Stimulated activated CD4-positive, alpha-beta T cell treated with anti-CD3 and anti-CD28 coated beads, TNF-alpha, amount 100 ng/mL, for 48 hours (primary cell): ENCODE measurements around the gene PACSIN2.
"Not testable (repeated sequence)": the region's sequence is repeated elsewhere in the genome, so short reads cannot be mapped to it uniquely, and the experiment has no call there.

Experiments used
- DNase-seq, 3 donors: peaks; one replicate each; pipeline ENCODE4 v3.0.0-alpha.2; 2020; ENCODE audit warnings: low read depth in 3 of 3

PACSIN2 gene

DNA sequence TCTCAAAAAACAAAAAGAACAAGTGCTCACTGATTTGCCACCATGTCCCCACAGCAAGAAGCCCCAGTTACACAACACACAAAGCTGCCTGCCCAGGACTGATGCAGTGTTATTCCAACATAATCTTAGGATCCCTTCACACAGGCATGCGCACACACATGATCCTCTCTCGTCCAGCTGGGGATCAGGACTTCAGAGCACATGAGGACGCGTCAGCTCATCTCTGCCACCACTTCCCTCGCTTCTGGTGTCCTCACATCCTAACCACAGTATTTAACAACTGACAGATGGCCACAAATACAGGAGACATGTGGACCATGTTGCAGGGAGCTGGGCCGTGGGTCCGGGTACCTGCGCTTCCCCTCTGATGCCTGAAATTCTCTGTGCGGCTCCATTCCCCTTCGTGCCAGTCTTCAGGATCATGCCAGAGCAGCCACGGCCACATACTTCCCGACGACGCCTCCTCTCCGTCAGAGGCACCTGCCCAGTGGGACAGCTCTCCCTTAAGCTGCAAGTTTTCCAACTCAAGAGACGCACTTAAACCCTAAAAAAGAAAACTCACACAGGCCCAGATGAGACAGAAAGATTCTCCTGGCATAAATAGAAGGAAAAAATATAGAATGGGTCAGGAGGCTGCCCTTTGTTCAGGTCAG, 68.3 kb downstream of the PACSIN2 start:
- no peak for DNase-seq

DNA sequence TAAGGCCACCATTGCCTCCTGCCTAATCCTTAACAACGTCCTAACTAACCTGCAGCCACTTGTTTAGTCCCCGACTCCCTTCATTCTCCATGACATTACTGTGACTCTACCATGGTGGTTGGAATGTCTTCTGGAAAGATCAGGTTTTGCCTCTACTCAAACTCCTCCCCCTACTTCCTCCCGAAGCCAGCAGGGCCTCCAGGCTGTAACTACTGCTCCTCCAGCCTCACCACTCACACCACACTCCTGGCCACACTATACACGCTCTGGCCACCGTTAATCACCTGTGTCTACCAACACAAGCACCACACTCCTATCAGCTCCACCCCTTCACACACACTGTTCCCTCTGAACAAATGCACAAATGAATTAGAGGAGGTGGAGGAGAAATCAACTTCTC, 69.2 kb downstream of the PACSIN2 start:
- DNase-seq, result no peak

DNA sequence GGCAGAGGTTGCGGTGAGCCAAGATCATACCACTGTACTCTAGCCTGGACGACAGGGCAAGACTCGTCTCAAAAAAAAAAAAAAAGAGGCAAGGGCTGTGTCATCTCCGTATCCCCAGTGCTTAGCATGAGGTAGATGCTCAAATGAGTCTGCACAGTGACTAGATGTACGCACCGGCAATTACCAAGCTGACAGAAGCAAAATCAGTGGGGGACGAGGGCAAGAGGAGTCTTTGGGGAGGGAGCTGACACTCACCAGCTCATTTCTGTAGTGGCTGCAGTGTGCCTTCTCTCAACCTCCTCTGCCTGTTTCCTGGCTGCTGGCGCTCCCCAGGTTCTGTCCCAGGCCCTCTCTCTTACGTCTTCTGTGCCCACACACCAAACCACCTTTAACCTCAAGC, 69.9 kb downstream of the PACSIN2 start:
- no peak for DNase-seq

DNA sequence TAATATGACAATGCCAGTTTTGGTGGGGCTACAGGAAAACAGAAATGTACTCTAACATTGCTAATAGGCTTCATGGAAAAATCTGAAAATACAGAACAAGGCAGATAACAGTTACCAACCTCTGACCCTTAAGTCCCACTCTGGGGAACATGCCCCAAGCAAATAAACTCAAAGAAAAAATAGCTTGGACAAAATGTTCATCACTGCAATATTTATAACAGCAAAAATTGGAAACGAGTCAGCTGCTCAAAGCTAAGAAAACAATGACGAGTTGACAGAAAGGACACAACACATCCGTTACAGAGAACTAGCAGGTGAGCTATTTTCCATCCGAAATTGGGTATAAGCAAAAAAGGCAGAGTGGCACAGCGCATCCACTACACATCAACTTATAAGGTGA, 70.5 kb downstream of the PACSIN2 start:
- no peak for DNase-seq

DNA sequence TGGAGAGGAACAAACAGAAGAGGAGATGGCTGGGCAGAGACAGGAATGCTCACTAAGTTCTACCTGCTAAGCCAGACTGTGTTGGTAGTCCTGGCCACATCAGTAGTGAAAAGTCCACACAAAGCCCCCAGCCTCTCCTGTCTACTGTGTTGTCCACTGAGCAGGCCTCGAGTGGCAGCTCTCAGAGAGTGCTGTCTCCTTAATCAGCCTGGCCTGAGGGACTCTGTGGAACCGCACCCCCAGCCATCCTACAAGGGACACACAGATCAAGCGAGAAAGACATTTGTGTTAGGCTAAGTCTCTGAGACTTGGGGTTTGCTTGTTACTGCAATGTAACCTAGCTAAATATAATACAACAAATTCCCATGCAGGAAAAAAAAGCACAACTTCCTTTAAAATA, 71.0 kb downstream of the PACSIN2 start:
- DNase-seq, result no peak

DNA sequence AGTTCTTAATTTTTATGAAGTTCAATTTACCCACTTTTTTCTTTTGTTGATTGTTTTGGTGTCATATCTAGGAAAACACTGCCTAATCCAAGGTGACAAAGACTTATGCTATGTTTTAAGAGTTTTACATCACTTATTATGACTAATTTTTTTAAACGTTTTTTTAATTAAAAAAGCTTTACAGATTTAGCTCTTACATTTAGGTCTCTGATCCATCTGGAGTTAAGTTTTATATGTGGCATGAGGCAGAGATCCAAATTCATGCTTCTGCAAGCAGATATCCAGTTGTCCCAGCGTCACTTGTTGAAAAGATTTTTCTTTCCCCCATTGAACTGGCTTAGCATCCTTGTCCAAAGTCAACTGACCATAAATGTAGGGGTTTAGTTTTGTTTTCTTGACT, 72.6 kb downstream of the PACSIN2 start:
- no peak for DNase-seq

DNA sequence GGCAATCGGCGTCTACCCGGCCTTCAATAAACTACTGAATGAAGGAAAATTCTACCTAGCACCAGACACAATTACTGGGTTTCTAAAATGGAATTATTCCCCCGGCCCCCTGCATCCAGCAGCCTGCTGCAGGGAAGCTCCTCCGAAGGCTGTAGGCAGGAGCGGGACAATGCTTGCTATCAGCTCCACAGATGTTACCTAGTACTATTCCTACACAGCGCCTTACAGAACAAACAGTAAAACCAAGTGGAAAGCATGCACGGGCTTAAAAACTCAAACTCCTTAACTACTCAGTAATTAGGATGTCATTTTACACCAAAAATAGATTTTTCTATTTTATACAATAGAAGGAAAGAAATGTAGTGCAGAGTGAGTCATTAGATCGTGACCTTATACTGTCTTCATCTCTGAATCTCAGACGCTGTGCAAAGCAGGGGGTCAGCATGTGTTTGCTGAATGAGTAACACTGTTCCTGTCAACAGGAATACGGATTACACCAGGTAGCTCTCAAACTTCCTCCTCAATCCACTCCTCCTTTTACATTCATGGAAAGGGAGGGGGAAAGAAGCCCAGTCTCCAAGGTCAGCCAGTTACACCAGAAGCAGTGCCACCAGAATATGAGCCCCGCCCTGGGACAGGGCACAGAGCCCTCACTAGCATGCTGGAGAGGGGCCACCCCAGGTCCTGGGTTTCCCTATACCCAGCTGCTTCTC, 74.9 kb downstream of the PACSIN2 start:
- DNase-seq, result no peak

DNA sequence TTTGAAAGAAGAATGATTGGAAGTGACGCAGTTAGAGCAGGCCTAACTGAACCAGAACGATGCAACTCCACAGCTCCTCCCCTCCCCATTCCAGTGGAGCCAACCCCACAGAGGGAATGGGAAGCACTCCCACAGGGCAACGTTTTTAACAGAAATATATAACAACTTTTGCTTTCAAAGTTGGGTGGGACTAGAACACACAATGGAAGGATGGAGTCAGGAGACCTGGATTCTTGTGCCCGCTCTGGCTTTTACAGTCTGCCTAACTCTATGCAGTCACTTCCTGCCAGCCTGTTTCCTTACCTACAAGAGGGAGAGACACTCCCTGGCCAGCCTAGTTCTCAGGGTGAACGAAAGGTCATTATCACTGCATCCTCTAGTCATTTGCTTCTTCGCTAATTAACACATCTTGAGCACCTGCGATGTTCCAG, 75.5 kb downstream of the PACSIN2 start:
- no peak for DNase-seq

DNA sequence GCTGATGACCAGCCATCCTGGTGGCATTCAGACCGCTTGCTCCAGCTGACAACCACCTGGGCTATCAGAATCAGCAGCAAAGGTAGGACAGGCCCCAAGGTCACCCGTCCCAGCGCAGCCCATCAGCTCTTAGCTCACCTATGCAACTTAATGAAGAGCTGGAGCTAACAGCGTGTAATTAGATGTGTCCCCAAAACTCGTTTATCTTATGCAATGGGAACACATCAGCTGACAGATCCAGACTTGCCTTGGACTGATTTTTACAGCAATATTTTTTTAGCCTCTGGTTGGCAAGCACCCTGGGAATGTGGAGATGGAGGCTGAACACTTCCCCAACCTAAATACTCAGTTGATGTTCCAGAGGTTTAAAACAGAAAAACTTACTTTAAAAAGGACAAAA, 76.0 kb downstream of the PACSIN2 start:
- DNase-seq, result no peak

DNA sequence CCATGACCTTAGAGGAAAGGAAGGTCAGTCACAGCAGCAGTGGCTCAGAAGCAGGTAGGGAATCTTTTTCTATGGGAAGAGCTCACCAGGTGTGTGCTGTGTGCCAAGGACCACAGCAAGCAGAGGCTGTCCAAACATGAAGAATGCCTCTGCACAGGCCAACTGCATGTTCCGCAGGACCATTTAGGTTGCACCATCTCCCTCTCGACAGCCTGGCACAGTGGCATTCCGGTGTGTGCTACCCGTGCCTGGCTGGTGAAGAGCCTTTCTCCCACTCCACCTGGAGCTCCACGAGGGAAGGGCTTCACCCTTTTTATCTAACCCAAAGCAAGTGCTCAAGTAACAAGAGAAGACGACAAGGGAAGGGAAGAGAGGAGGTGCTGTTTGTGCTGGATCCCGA, 76.5 kb downstream of the PACSIN2 start:
- DNase-seq, result no peak

DNA sequence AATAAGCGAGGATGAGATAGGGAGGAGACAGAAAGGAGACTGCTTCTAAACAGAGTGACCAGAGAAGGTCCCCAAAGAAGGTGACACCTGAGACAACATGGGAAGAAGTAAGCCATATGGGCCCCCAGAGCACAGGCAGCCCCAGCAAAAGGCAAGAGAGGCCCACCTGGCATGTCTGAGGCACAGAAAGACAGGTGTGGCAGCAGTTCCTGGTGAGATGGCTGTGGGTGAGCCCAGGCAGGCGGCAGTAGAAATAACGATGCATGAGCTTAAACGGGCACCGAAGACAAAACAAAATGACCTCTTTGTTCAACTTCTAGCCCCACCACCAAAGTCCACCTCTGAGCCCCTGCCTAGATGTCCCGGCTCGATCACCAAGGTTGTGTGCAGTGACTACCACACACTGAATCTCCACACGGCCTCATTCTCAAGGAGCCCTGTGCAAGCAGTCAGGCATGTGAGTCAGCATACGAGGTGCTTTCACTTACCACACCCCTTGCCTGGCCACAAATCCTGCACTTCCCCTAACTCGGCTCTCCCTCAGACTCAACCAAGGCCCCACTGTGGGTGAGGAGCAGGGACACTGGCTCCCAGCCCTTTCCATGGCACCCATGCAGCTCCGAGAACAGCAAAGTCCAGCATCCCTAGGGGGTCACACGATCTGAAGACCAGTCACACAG, 77.6 kb downstream of the PACSIN2 start:
- peak; percentile 6 to 32 (median 10) for DNase-seq

DNA sequence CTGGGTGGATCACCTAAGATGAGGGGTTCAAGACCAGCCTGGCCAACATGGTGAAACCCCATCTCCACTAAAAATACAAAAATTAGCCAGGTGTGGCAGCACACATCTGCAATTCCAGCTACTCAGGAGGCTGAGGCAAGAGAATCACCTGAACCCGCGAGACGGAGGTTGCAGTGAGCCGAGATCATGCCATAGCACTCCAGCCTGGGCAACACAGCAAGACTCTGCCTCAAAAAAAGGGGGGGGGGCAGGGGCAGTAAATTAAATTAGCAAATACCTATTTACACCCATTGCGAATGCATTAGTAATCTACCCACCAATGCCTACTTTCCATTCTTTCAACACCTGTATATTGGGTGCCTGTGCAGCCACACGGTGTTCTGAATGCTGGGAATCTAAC, 78.3 kb downstream of the PACSIN2 start:
- DNase-seq, result not testable (repeated sequence)

DNA sequence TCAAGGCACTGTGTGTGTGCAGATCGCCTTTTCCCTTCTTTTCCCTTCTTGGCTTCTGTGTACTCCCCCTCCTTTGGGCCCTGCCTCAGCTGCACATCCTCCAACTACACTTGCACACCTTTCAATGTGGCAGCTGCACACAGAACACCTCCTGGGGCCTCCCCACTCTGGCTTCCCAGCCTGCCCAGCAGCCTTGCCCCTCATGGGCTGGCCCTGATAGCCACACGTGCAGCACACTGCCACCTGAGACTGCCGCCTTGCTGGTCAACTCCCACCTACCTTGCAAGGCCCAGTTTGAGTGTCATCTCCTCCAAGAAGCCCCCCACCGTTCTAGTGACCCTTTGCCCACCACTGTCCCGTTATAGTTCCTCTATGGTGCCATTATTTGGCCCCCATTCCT, 80.6 kb downstream of the PACSIN2 start:
- DNase-seq, result no peak

DNA sequence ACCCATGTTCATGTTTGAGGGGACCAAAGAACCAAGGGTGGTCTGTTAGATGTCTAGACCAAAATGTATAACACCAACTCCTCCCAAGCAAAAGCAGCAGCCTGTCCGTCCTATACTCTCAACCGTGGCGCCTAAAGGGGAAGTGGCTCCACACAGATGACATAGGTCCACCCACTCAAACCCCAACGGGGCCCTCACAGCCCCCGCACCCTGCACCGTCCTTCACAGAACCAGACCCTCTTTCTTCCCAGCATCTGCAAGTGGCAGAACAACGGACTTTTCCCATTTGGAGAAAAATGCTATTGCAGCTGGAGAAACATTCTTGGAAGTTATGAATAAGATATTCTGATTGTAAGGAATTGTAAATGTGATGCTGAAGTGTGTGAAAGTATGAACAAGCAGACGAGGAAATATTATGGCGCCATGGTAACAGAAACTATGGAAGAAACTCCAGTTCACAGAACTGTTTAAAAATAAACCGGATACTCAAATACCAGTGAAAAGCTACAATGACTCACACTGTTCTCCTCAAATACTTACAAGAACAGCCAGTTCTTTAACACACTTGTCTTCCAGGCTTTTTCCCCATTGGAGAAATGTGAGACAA, 81.4 kb downstream of the PACSIN2 start:
- DNase-seq, result peak in 1 of 3 donors; percentile 30

DNA sequence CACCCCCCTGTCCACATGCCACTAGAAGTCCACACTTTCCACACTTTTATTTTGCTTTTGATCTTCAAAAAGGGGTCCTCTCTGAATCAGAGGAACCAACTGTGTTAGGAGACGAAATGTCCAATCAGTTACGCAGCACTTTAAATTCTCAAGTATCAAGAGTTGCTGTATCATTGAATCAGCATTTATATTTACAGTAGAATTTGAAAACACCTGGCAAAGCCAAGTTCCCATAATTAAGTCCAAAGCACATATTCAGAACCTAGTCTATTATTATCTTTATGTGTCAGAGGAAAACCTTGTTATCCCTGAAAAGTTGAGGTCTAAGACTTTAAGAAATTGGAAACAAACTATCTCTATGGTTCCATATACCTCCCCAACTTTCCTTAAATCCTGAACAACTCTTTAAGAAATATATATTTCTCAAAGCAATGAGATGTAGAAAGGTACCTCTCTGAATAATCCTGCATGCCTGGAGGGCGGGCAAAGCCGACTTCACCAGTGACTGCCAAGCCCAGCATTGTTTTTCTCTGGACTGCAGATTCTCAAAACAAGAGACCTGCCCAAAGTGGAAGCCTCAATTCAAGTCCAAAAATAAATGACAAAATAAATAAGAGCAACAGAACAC, 82.0 kb downstream of the PACSIN2 start:
- DNase-seq, result no peak

DNA sequence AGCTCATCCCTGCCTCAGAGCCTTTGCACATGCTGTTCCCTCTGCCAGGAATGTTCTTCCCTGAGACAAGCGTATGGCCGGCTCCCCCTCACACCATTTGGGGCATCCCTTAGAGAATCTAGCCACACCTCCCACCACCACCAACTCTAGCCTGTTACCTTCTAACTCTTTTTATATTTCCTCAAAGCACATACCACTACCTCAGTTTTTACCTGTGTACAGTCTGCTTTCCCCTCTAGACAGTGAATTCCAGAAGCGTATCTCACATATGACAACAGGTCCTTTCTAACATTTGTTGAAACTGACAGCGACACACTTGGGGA, 82.8 kb downstream of the PACSIN2 start:
- no peak for DNase-seq

DNA sequence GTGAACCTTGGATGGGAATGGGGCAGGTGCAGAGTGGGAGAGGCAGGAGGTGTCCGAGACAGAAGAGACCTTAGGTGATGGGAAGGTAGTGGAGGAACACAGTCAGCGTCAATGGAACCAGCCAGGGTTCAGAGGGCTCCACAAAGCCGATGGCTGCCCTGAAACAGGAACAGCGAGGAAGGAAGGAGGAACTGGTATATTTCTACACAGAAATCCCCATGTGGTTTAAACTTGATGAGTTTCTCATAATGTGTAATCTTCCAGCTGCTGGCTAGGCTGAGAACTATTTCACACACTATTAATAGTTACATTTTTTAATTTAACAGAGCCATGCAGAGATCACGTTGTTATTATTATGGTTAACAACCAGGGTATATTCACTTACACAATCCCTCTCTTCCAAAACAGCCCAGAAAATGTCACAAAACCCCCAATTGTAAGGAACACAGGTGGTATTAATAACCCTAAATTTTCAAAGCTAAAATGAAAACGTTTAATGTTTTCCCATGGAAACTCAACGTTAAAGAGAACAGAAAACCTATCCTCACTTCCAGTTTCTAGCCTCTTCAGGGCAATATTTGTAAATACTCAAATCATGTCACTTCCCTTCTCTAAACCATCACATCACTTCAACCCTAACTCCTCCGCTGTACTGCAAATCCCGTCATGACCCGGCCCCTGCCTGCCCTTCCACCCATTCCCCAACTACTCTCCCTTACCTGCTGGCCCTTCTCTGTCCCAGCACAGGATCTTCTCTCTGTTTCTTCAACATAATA, 83.3 kb downstream of the PACSIN2 start:
- no peak for DNase-seq

DNA sequence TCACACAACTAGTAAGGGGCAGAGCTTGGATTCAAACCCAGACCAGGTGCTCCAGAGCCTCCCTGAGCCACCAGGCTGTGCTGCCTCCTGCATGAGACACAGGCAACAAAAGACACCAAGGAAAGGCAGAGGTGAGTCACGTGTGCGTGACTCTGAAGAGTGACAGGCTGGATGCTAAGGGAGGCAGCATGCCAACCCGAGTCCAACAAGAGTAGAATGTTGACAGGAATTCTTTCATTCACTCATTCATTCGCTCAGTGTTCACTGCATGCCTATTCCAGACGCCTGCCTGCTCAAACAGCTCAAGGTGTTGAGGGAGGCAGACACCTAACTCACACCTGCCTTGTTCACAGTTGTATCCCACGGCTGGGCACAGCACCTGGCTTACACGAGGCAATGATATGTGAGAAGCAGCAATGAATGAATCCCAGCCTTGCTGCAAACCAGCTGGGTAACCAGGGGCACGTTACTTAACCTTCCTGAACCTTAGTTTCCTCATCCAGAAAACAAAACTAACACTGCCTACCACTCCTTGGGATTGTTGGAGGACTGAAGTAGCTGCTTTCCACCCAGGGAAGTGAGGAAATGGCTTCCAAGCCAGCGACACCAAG, 84.0 kb downstream of the PACSIN2 start:
- DNase-seq, result peak in 1 of 3 donors; percentile 7

DNA sequence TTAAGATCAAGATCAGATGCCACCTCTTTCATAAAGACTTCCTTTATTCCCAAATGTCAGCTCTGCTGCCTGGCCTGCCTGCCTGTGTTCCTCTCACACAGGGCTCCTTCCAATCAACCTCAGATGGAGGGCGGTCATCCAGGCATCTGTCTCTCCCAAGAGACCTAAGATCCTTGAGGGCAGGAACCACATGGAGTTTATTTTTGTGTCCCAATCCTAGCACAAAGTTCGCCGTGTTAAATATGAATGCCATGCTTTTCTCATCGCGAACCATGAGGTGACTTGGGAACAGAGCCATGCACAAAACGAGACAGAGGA, 85.2 kb downstream of the PACSIN2 start:
- no peak for DNase-seq

DNA sequence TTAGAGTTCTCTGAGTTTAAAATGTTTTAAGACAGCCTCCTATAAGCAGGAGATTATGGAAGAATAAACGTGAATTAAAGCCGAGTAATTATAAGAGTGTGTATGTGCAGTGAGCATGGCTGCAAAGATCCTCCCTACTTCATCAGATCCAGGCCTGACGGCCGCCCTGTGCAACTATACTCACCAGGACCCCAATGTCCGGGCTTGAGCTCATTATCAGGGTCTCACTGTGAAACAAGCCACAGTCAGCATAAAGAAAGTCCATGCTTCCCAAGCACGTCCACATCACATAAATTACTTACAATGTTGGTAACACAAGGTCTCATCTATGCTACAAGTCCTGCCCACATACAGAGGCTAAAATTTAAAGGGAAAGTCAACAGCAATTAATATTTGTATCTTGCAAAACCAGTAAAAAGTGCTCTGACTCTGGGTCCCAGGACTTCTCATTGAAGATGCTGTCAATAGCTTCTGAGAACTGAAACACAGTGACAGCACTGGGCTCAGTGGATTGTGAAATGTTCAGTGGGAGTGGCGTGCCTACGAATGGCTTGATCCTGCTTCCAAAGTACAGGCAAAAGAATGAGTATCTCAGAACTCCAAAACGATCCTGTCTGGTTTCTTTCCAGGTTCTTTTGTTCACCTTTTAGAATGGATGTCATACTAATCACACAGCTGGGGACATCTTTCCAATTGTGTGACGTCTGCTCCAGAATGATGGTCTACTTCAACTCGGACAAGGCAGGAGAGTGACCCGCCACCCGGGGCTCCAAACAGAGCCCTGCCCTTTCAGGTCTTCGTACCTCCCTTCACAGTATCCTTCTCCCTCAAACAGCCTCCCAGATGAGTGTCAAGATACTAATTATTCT, 85.7 kb downstream of the PACSIN2 start:
- no peak for DNase-seq
